ENCODE results near the gene MBOAT2. TPM values are rescaled to one million over a fixed set of nuclear protein-coding genes. Genes with fewer than 3 reads are reported as not detected.

Gene MBOAT2
- total RNA-seq, 1 experiment from 2014 or later = 30.7 TPM

GRCh38 chr2:9017411-9017810 lies 13.9 kb upstream of the MBOAT2 start:
- Histone ChIP-seq H3K9me2 (replicated peaks; ENCODE audit: low read length) (no peaks in the 10 kb centered on the region), H3K4me1 (ENCODE audit: insufficient read depth, low read length) (peaks cover 9% of the 10 kb centered on the region), H3K27me3 (ENCODE audit: low read length) (no peaks in the 10 kb centered on the region), H3K9me3 (ENCODE audit: low read length) (no peaks in the 10 kb centered on the region), H3K9ac (ENCODE audit: low read length) (no peak overlapping the region), H3K4me2 (ENCODE audit: low read length) (no peak overlapping the region), H3F3A (ENCODE audit: low read length, unreplicated experiment) (no peaks in the 10 kb centered on the region), H3K27ac (ENCODE audit: low read length) (no peak overlapping the region), H3K36me3 (ENCODE audit: low read depth, low read length) (no peaks in the 10 kb centered on the region), H2AFZ (ENCODE audit: low read length) (no peak overlapping the region), H3K79me2 (ENCODE audit: low read length) (no peaks in the 10 kb centered on the region), H4K20me1 (ENCODE audit: low read length) (no peaks in the 10 kb centered on the region), H3K4me3 (ENCODE audit: low read length) (no peak overlapping the region)
- intact Hi-C loops (cut with micrococcal nuclease) = no loop called here
- no TSS peak for BruUV-seq (replicated peaks)
- no peak for DNase-seq
- ChIA-PET CTCF (no interaction called here), POLR2A (ENCODE audit: unreplicated experiment) (no interaction called here)
- ATAC-seq = no peak
- TF ChIP-seq EZH2phosphoT487 (IDR thresholded peaks at IDR 0.05; ENCODE audit: borderline replicate concordance, low read length) (no peak), CTCF (conservative IDR thresholded peaks at IDR 0.05; ENCODE audit: low read depth, low read length) (no peak), EZH2 (IDR thresholded peaks at IDR 0.05; ENCODE audit: low read length, unreplicated experiment) (no peak)

GRCh38 chr2:9015998-9016397 lies 12.5 kb upstream of the MBOAT2 start:
- H3K4me2 ChIP-seq (ENCODE audit: low read length) = no peak overlapping the region
- H4K20me1 ChIP-seq (ENCODE audit: low read length) = no peaks in the 10 kb centered on the region
- no peaks in the 10 kb centered on the region for H3K27me3 ChIP-seq (ENCODE audit: low read length)
- TF ChIP-seq EZH2 (IDR thresholded peaks at IDR 0.05; ENCODE audit: low read length, unreplicated experiment) = no peak
- TF ChIP-seq CTCF (conservative IDR thresholded peaks at IDR 0.05; ENCODE audit: low read depth, low read length) = no peak
- TF ChIP-seq EZH2phosphoT487 (IDR thresholded peaks at IDR 0.05; ENCODE audit: borderline replicate concordance, low read length) = no peak
- no peaks in the 10 kb centered on the region for H3F3A ChIP-seq (ENCODE audit: low read length, unreplicated experiment)
- H3K9me3 ChIP-seq (ENCODE audit: low read length) = no peaks in the 10 kb centered on the region
- no TSS peak for BruUV-seq (replicated peaks)
- H3K9ac ChIP-seq (ENCODE audit: low read length) = no peak overlapping the region
- H3K9me2 ChIP-seq (replicated peaks; ENCODE audit: low read length) = no peaks in the 10 kb centered on the region
- DNase-seq = no peak
- no peak for ATAC-seq
- no peaks in the 10 kb centered on the region for H3K4me1 ChIP-seq (ENCODE audit: insufficient read depth, low read length)
- intact Hi-C loops (cut with micrococcal nuclease) = no loop called here
- ChIA-PET CTCF (no interaction called here), POLR2A (ENCODE audit: unreplicated experiment) (no interaction called here)
- H3K36me3 ChIP-seq (ENCODE audit: low read depth, low read length) = no peaks in the 10 kb centered on the region
- H2AFZ ChIP-seq (ENCODE audit: low read length) = no peak overlapping the region
- no peak overlapping the region for H3K27ac ChIP-seq (ENCODE audit: low read length)
- H3K4me3 ChIP-seq (ENCODE audit: low read length) = no peak overlapping the region
- H3K79me2 ChIP-seq (ENCODE audit: low read length) = no peaks in the 10 kb centered on the region

GRCh38 chr2:9013403-9013802 lies 9.9 kb upstream of the MBOAT2 start:
- no peak overlapping the region for H3K27ac ChIP-seq (ENCODE audit: low read length)
- no peaks in the 10 kb centered on the region for H3K27me3 ChIP-seq (ENCODE audit: low read length)
- H3K79me2 ChIP-seq (ENCODE audit: low read length) = no peaks in the 10 kb centered on the region
- TF ChIP-seq EZH2 (IDR thresholded peaks at IDR 0.05; ENCODE audit: low read length, unreplicated experiment) (no peak), EZH2phosphoT487 (IDR thresholded peaks at IDR 0.05; ENCODE audit: borderline replicate concordance, low read length) (no peak), CTCF (conservative IDR thresholded peaks at IDR 0.05; ENCODE audit: low read depth, low read length) (no peak)
- no peaks in the 10 kb centered on the region for H3F3A ChIP-seq (ENCODE audit: low read length, unreplicated experiment)
- intact Hi-C loops (cut with micrococcal nuclease) = no loop called here
- ATAC-seq (no peak), DNase-seq (no peak)
- H2AFZ ChIP-seq (ENCODE audit: low read length) = no peak overlapping the region
- H3K4me1 ChIP-seq (ENCODE audit: insufficient read depth, low read length) = 0 out of 2 replicates have a peak, but pooled peaks cover 4% of the 10 kb centered on the region
- no peak overlapping the region for H3K4me3 ChIP-seq (ENCODE audit: low read length)
- H3K9me2 ChIP-seq (replicated peaks; ENCODE audit: low read length) = no peaks in the 10 kb centered on the region
- H3K9me3 ChIP-seq (ENCODE audit: low read length) = no peaks in the 10 kb centered on the region
- H3K4me2 ChIP-seq (ENCODE audit: low read length) = no peak overlapping the region
- no peaks in the 10 kb centered on the region for H4K20me1 ChIP-seq (ENCODE audit: low read length)
- H3K36me3 ChIP-seq (ENCODE audit: low read depth, low read length) = no peaks in the 10 kb centered on the region
- BruUV-seq (replicated peaks) = no TSS peak
- ChIA-PET CTCF (no interaction called here), POLR2A (ENCODE audit: unreplicated experiment) (no interaction called here)
- no peak overlapping the region for H3K9ac ChIP-seq (ENCODE audit: low read length)
